Right lobe of liver (tissue), 6 donors: ENCODE results near the gene ALK. TPM values are rescaled to one million over a fixed set of nuclear protein-coding genes. Genes with fewer than 3 reads are reported as not detected.

Source experiments
- ATAC-seq, 4 donors: fragments of 200-7000 bp; cut with Tn5 transposase; one replicate each; pipeline ENCODE4 v1.9.1; 2020; ENCODE audit warnings: mild to moderate bottlenecking in 4 of 4, moderate library complexity in 4 of 4
- DNase-seq, 3 donors: peaks; one replicate each; pipeline ENCODE4 v3.0.0-alpha.2; 2020
- H3K27ac ChIP-seq, 3 donors: fragments of 200-600 bp; one replicate each; pipeline ENCODE4 v1.8.0; 2022
- H3K27me3 ChIP-seq, 2 donors: fragments of 200-600 bp; one replicate each; pipeline ENCODE4 v1.8.0; 2022
- H3K36me3 ChIP-seq, 4 donors: fragments of 200-600 bp; sonication (generic) in 1 of 4; one replicate each; pipeline versions ENCODE4 v1.5.1 to v1.8.0; 2017 to 2022; ENCODE audit warnings: control low read depth in 1 of 4
- H3K4me1 ChIP-seq, 4 donors: fragments of 200-600 bp; sonication (generic) in 1 of 4; one replicate each; pipeline versions ENCODE4 v1.5.1 to v1.8.0; 2017 to 2022; ENCODE audit warnings: control low read depth in 1 of 4
- H3K4me3 ChIP-seq, 3 donors: fragments of 200-600 bp; one replicate each; pipeline ENCODE4 v1.8.0; 2022
- H3K9me3 ChIP-seq, 4 donors: fragments of 200-600 bp; sonication (generic) in 1 of 4; one replicate each; pipeline versions ENCODE4 v1.5.1 to v1.8.0; 2017 to 2022; ENCODE audit warnings: control low read depth in 1 of 4
- CTCF ChIP-seq, 4 donors: fragments of 200-600 bp in 3 of 4; fragments of 450-650 bp in 1 of 4; IDR thresholded peaks; one replicate each; pipeline versions ENCODE4 v1.5.1 to v1.8.0; 2016 to 2022; ENCODE audit warnings: antibody characterized with exemption in 4 of 4, mild to moderate bottlenecking in 2 of 4
- POLR2A ChIP-seq: fragments of 450-650 bp; IDR thresholded peaks from one replicate; pipeline ENCODE4 v1.6.1; 2017; ENCODE audit warnings: antibody characterized with exemption, mild to moderate bottlenecking
- WGBS: methylation state at CpG from one replicate; pipeline ENCODE4 v1.1.6; 2018; ENCODE audit warnings: low coverage, low lambda C conversion rate; ENCODE audit not compliant: insufficient coverage; ENCODE audit errors: missing lambda C conversion rate; 5-methylcytosine and 5-hydroxymethylcytosine counted together
- intact Hi-C, 2 donors: fragments of 100-400 bp; cut with DNase I; formaldehyde crosslinking; loops; one replicate each; pipeline versions ENCODE4 v1.11.2 to v1.14.1; 2022
- total RNA-seq, 6 experiments: library from RNA; depleted of rRNA in 2 of 6; stranded (reverse); fragments of >200 nt in 2 of 6; fragmentation: NEBNext Ultra II Directional in 3 of 6; extraction: Animal tissue kit (Norgen Biotek cat#: 25700) in 3 of 6; gene quantifications; one replicate each; pipeline versions ENCODE4 v1.1.0 to v1.2.4, GENCODE V29; 2016 to 2023
- donor health status: DM: no; HTN: yes; CAD: no.
- donor health status: DM: no; HTN: no; CAD: no.
- donor health status: DM: no; HTN: no; CAD: no.
- donor health status: DM: no; HTN: yes; CAD: no.
- donor health status: DM: no; HTN: yes; CAD: no.

The ALK gene
- total RNA-seq, 6 experiments from 2014 or later, result 0.04 to 0.06 TPM; not detected in 4

GRCh38 chr2:29923110-29923721 lies 1.8 kb upstream of the ALK start:
- ATAC-seq (peak; percentile 64 to 72 (median 69)), DNase-seq (peak in 2 of 3 donors; percentile 43 to 63)
- intact Hi-C loops, result loop anchor here in 1 of 2 donors (5.0 kb wide), 1 partner anchor 149 kb away; no protein-coding TSS in a partner anchor
- Histone ChIP-seq H3K4me1 (peaks cover 0 to 17% (median 3%) of the 10 kb centered on the region in 4 donors), H3K4me3 (no peak overlapping the region), H3K27ac (no peak overlapping the region), H3K36me3 (no peaks in the 10 kb centered on the region), H3K27me3 (peaks cover 7 to 39% of the 10 kb centered on the region in 2 donors), H3K9me3 (no peaks in the 10 kb centered on the region)
- TF ChIP-seq CTCF (IDR thresholded peaks at IDR 0.05), result peak; percentile 82 to 97 (median 96)
- TF ChIP-seq POLR2A, result no peak
- WGBS, result 20% methylated on average over 3 of the region's 3 CpGs

GRCh38 chr2:29922605-29923004 lies 1.2 kb upstream of the ALK start:
- Histone ChIP-seq H3K4me1 (peaks cover 0 to 17% (median 3%) of the 10 kb centered on the region in 4 donors), H3K27ac (no peak overlapping the region), H3K27me3 (peaks cover 7 to 39% of the 10 kb centered on the region in 2 donors), H3K4me3 (no peak overlapping the region), H3K36me3 (no peaks in the 10 kb centered on the region), H3K9me3 (no peaks in the 10 kb centered on the region)
- intact Hi-C loops, result loop anchor here in 1 of 2 donors (5.0 kb wide), 1 partner anchor 150 kb away; no protein-coding TSS in a partner anchor
- DNase-seq (no peak), ATAC-seq (no peak)
- 77% methylated on average over 1 of the region's 4 CpGs for WGBS
- no peak for TF ChIP-seq POLR2A
- TF ChIP-seq CTCF (IDR thresholded peaks at IDR 0.05), result no peak

GRCh38 chr2:29920631-29921559 lies 491 bp downstream of the ALK start:
- peak overlapping the region; percentile 18 to 40 (median 22) for H3K4me3 ChIP-seq
- ATAC-seq (peak in 3 of 4 donors; percentile 3 to 21 (median 8)), DNase-seq (peak in 2 of 3 donors; percentile 17 to 55)
- WGBS, result 0% methylated on average over 13 of the region's 71 CpGs
- no peaks in the 10 kb centered on the region for H3K9me3 ChIP-seq
- peaks cover 7 to 39% of the 10 kb centered on the region in 2 donors for H3K27me3 ChIP-seq
- H3K36me3 ChIP-seq, result no peaks in the 10 kb centered on the region
- H3K4me1 ChIP-seq, result peaks cover 0 to 17% (median 3%) of the 10 kb centered on the region in 4 donors
- intact Hi-C loops, result loop anchor here in 1 of 2 donors (5.0 kb wide), 1 partner anchor 151 kb away; no protein-coding TSS in a partner anchor
- TF ChIP-seq POLR2A, result no peak
- no peak overlapping the region for H3K27ac ChIP-seq

- intact Hi-C loops, result loop anchor here in 1 of 2 donors (5.0 kb wide), 1 partner anchor 152 kb away; no protein-coding TSS in a partner anchor
Observed at GRCh38 chr2:29920130-29920577, 1.2 kb downstream of the ALK start.

More at GRCh38 chr2:29920130-29920577, 1.2 kb downstream of the ALK start:
- Histone ChIP-seq H3K27ac (no peak overlapping the region), H3K4me3 (no peak overlapping the region), H3K4me1 (peaks cover 0 to 17% (median 3%) of the 10 kb centered on the region in 4 donors), H3K27me3 (peaks cover 7 to 39% of the 10 kb centered on the region in 2 donors), H3K36me3 (no peaks in the 10 kb centered on the region), H3K9me3 (no peaks in the 10 kb centered on the region)
- WGBS, result 0% methylated on average over 1 of the region's 40 CpGs
- DNase-seq (peak in 2 of 3 donors; percentile 49 to 65), ATAC-seq (peak; percentile 15 to 61 (median 32))
- TF ChIP-seq CTCF (IDR thresholded peaks at IDR 0.05) (no peak), POLR2A (no peak)
